Panc1 (cell line): ENCODE data around the gene BTRC. TPM values are rescaled to one million over a fixed set of nuclear protein-coding genes. Genes with fewer than 3 reads are reported as not detected.

Experiments
- ATAC-seq: fragments of 200-7000 bp; cut with Tn5 transposase; 2 replicates; pipeline ENCODE4 v1.9.1; 2020; ENCODE audit warnings: mild to moderate bottlenecking, moderate library complexity
- BruUV-seq: library from RNA; stranded (reverse); fragments of 400-500 nt; replicated peaks from 2 replicates; lab custom pipeline; 2021; lab: Mats Ljungman, UMichigan
- CTCF ChIA-PET: fragments of 300-600 bp; sonication (Branson Sonifier 250); formaldehyde crosslinking; loops from one replicate; lab custom pipeline; 2022; ENCODE audit warnings: antibody characterized with exemption; lab: Charles Lee
- POLR2A ChIA-PET: fragments of 300-600 bp; sonication (Branson Sonifier 250); formaldehyde crosslinking; loops from one replicate; lab custom pipeline; 2022; ENCODE audit warnings: antibody characterized with exemption; lab: Charles Lee
- DNase-seq: peaks from one replicate; pipeline ENCODE4 v3.0.0-alpha.2; 2010; ENCODE audit warnings: low read depth, low spot score
- H3K27ac ChIP-seq: 2 replicates; pipeline ENCODE4 v1.5.1; 2011; ENCODE audit warnings: mild to moderate bottlenecking, low read length, inconsistent platforms
- H3K27me3 ChIP-seq: fragments of 200-500 bp; sonication (Bioruptor generic); 2 replicates; pipeline ENCODE4 v1.6.0; 2014; ENCODE audit warnings: low read length, inconsistent platforms; ENCODE audit not compliant: control insufficient read depth, insufficient read depth
- H3K36me3 ChIP-seq: fragments of 200-500 bp; sonication (Bioruptor generic); 2 replicates; pipeline ENCODE4 v1.5.1; 2014; ENCODE audit warnings: inconsistent platforms, mild to moderate bottlenecking, low read length, moderate library complexity; ENCODE audit not compliant: control insufficient read depth, insufficient read depth
- H3K4me1 ChIP-seq: 2 replicates; pipeline ENCODE4 v1.5.1; 2011; ENCODE audit warnings: inconsistent platforms, mild to moderate bottlenecking, low read length, moderate library complexity; ENCODE audit not compliant: control insufficient read depth, insufficient read depth
- H3K4me3 ChIP-seq, 2 experiments: 2 replicates each; pipeline ENCODE4 v1.5.1; 2011 to 2012; ENCODE audit warnings: low read depth in 2 of 2, low read length in 2 of 2, mild to moderate bottlenecking in 2 of 2, inconsistent platforms in 1 of 2, moderate library complexity in 1 of 2
- H3K9me3 ChIP-seq: fragments of 200-500 bp; sonication (Bioruptor generic); 2 replicates; pipeline ENCODE4 v1.5.1; 2014; ENCODE audit warnings: low read depth, mild to moderate bottlenecking, inconsistent platforms, low read length, moderate library complexity; ENCODE audit not compliant: control insufficient read depth, insufficient read depth
- CTCF ChIP-seq: fragments of 450-650 bp; IDR thresholded peaks from 2 replicates; pipeline ENCODE4 v1.5.1; 2017; ENCODE audit warnings: mild to moderate bottlenecking
- POLR2AphosphoS5 ChIP-seq: IDR thresholded peaks from 2 replicates; pipeline ENCODE4 v1.6.1; 2012; ENCODE audit warnings: mild to moderate bottlenecking, low read depth, low read length, moderate library complexity
- REST ChIP-seq, 2 experiments: IDR thresholded peaks; 2 replicates each; pipeline ENCODE4 v1.6.1; 2011 to 2012; ENCODE audit warnings: low read depth in 2 of 2, control low read depth in 1 of 2, low read length in 1 of 2, mild to moderate bottlenecking in 1 of 2, moderate library complexity in 1 of 2; ENCODE audit not compliant: insufficient read depth in 1 of 2
- SIN3A ChIP-seq: IDR thresholded peaks from 2 replicates; pipeline ENCODE4 v1.6.1; 2012; ENCODE audit warnings: low read depth, mild to moderate bottlenecking, low read length, moderate library complexity, borderline replicate concordance; ENCODE audit not compliant: insufficient read depth
- TCF7L2 ChIP-seq: IDR thresholded peaks from 2 replicates; pipeline ENCODE4 v1.6.1; 2011; ENCODE audit warnings: mild to moderate bottlenecking, low read depth, low read length, inconsistent platforms
- in situ Hi-C: cut with HindIII; loops from 2 replicates; pipeline ENCODE4 v1.10.0; 2016; ENCODE audit warnings: low sequenced_read_pairs, low pct_unique_long_range_greater_than_20kb
- intact Hi-C: fragments of 100-400 bp; cut with micrococcal nuclease; formaldehyde crosslinking; loops from one replicate; pipeline ENCODE4 v1.10.0; 2022; ENCODE audit not compliant: unreplicated experiment
- total RNA-seq: library from RNA; stranded (reverse); gene quantifications from one replicate; pipeline ENCODE4 v1.2.1, GENCODE V29; 2021; ENCODE audit not compliant: unreplicated experiment

BTRC gene
- total RNA-seq, 1 experiment from 2014 or later: 22.1 TPM

DNA sequence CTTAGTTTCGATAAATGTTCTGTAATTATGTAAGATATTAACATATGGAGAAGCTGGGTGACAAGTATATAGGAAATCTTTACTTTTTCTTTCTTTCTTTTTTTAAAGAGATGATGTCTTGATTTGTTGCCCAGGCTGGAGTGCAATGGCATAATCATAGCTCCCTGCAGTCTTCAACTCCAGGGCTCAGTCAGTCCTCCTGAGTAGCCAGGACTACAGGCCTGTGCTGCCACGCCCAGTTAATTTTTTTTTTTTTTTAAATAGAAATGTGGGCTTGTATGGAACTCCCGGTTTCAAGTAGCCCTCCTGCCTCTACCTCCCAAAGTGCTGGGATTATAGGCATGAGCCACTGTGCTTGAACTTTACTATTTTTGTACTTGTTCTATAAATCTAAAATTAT is 122.4 kb downstream of the BTRC start:
- Histone ChIP-seq H3K27ac (no peak overlapping the region), H3K9me3 (no peaks in the 10 kb centered on the region), H3K36me3 (no peaks in the 10 kb centered on the region), H3K4me3 (no peak overlapping the region), H3K27me3 (no peaks in the 10 kb centered on the region), H3K4me1 (no peaks in the 10 kb centered on the region)
- CTCF ChIA-PET: no interaction called here
- no peak for TF ChIP-seq TCF7L2
- no peak for TF ChIP-seq REST (IDR thresholded peaks at IDR 0.05; ENCODE audit: insufficient read depth in 1 of 2, low read depth in 2 of 2, low read length in 1 of 2)
- TF ChIP-seq POLR2AphosphoS5: no peak
- TF ChIP-seq SIN3A: no peak
- no peak for TF ChIP-seq CTCF
- no peak for DNase-seq
- ATAC-seq: no peak
- intact Hi-C loops (no loop called here), in situ Hi-C loops (no loop called here)
- BruUV-seq: no TSS peak
- POLR2A ChIA-PET: no interaction called here

GRCh38 chr10:101478956-101479355 is 125.0 kb downstream of the BTRC start:
- H3K9me3 ChIP-seq: no peaks in the 10 kb centered on the region
- H3K36me3 ChIP-seq: no peaks in the 10 kb centered on the region
- intact Hi-C loops (no loop called here), in situ Hi-C loops (no loop called here)
- ATAC-seq (no peak), DNase-seq (no peak)
- ChIA-PET CTCF (no interaction called here), POLR2A (interaction anchor here (0.8 kb wide), 1 partner anchor 80 kb away, joined by 4 read pairs; no protein-coding TSS in a partner anchor)
- H3K27ac ChIP-seq: no peak overlapping the region
- TF ChIP-seq REST (IDR thresholded peaks at IDR 0.05; ENCODE audit: insufficient read depth in 1 of 2, low read depth in 2 of 2, low read length in 1 of 2) (no peak), TCF7L2 (no peak), CTCF (no peak), POLR2AphosphoS5 (no peak), SIN3A (no peak)
- H3K27me3 ChIP-seq: no peaks in the 10 kb centered on the region
- H3K4me3 ChIP-seq: no peak overlapping the region
- BruUV-seq: no TSS peak
- no peaks in the 10 kb centered on the region for H3K4me1 ChIP-seq
